Testis (tissue), 3 donors: ENCODE measurements around the gene IMMP2L. TPM values are rescaled to one million over a fixed set of nuclear protein-coding genes. Genes with fewer than 3 reads are reported as not detected.

Source experiments
- DNase-seq: peaks from one replicate; pipeline ENCODE4 v3.0.0-alpha.2; 2019
- H3K27ac ChIP-seq, 2 donors: fragments of 200-600 bp; sonication (generic); one replicate each; pipeline ENCODE4 v1.5.1; 2019
- H3K27me3 ChIP-seq: fragments of 200-600 bp; sonication (generic); one replicate; pipeline ENCODE4 v1.5.1; 2019
- H3K36me3 ChIP-seq: fragments of 200-600 bp; sonication (generic); one replicate; pipeline ENCODE4 v1.5.1; 2017; ENCODE audit warnings: low read depth; ENCODE audit errors: missing control alignments
- H3K4me1 ChIP-seq: fragments of 200-600 bp; sonication (generic); one replicate; pipeline ENCODE4 v1.5.1; 2019
- H3K4me3 ChIP-seq, 2 donors: fragments of 200-600 bp; sonication (generic); one replicate each; pipeline ENCODE4 v1.5.1; 2017 to 2019
- H3K9me3 ChIP-seq: fragments of 200-600 bp; sonication (generic); one replicate; pipeline ENCODE4 v1.5.1; 2017
- CTCF ChIP-seq, 3 experiments: fragments of 450-650 bp in 2 of 3; fragments of 200-600 bp in 1 of 3; sonication (generic) in 1 of 3; IDR thresholded peaks; one replicate each; pipeline ENCODE4 v1.5.1; 2016 to 2019; ENCODE audit warnings: antibody characterized with exemption in 3 of 3, mild to moderate bottlenecking in 2 of 3, moderate library complexity in 1 of 3
- POLR2A ChIP-seq: fragments of 450-650 bp; IDR thresholded peaks from one replicate; pipeline ENCODE4 v1.6.1; 2017; ENCODE audit warnings: antibody characterized with exemption, mild to moderate bottlenecking, moderate library complexity
- WGBS, 2 donors: methylation state at CpG; one replicate each; pipeline ENCODE4 v1.1.5; 2018; 5-methylcytosine and 5-hydroxymethylcytosine counted together
- intact Hi-C: fragments of 100-400 bp; cut with DNase I; formaldehyde crosslinking; loops from one replicate; pipeline ENCODE4 v1.15.1; 2023; ENCODE audit warnings: low total_unique reads
- polyA plus RNA-seq: library from polyadenylated mRNA; stranded (reverse); fragments of 350-450 nt; fragmentation: Illumina TruSeq; extraction: RNeasy Lipid Tissue Mini Kit (QIAGEN cat#74804); gene quantifications from one replicate; pipeline ENCODE4 v1.2.3, GENCODE V29; 2014; ENCODE audit warnings: low read depth, low replicate concordance; ENCODE audit not compliant: insufficient read depth
- total RNA-seq, 2 donors: library from RNA; depleted of rRNA; stranded (reverse); fragments of >200 nt; gene quantifications; one replicate each; pipeline ENCODE4 v1.2.3, GENCODE V29; 2016

IMMP2L gene
- total and polyA plus RNA-seq, 3 donors from 2014 or later: 10.7 to 12.4 (median 11.2) TPM

DNA sequence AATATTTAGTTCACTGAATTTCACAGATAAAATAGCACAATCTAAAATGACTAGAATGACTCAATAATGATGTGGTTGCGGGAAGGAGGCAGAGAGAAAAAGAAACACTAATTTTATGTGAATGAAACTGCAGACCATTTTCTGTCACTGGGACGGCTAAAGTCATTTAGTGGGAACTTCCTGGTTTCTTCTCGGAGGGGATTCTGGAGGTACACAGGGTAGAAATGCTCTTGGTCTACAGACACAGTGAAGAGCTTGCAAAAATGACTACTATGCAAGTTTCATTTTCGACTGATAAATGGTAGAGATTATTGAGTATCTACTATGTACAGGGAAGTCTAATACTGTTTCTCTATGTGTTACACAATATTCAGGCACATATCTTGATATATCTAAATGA is 534.9 kb downstream of the IMMP2L start:
- H3K27ac ChIP-seq: no peak overlapping the region
- no peaks in the 10 kb centered on the region for H3K27me3 ChIP-seq
- TF ChIP-seq CTCF (IDR thresholded peaks at IDR 0.05) (no peak), POLR2A (no peak)
- no peak overlapping the region for H3K4me3 ChIP-seq
- intact Hi-C loops: no loop called here
- no peaks in the 10 kb centered on the region for H3K9me3 ChIP-seq
- WGBS, 2 donors: 91 to 93% methylated on average over 4 of the region's 4 CpGs
- H3K4me1 ChIP-seq: no peaks in the 10 kb centered on the region
- no peak for DNase-seq
- no peaks in the 10 kb centered on the region for H3K36me3 ChIP-seq

DNA sequence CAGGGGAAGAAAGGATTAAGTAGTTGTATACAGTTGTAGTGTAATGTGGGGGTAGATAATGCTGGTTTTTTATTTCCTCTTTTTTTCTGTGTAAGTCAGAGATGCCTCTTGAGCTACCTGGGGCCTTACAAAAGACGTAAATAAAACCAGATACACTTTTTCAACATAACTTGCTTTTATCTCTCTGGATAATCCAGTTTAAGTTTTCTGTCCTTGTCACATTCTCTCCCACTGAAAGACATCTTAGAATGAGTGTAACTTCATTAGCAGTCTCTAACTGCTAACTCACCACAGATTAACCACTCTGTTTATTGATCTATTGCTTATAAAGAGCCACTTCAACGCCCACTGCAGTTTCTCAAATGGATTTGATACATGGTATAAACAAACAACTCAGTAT is 535.5 kb downstream of the IMMP2L start:
- Histone ChIP-seq H3K4me1 (no peaks in the 10 kb centered on the region), H3K36me3 (no peaks in the 10 kb centered on the region), H3K9me3 (no peaks in the 10 kb centered on the region), H3K27me3 (no peaks in the 10 kb centered on the region), H3K4me3 (no peak overlapping the region), H3K27ac (no peak overlapping the region)
- no peak for DNase-seq
- intact Hi-C loops: no loop called here
- TF ChIP-seq CTCF (IDR thresholded peaks at IDR 0.05) (no peak), POLR2A (no peak)
- 84 to 88% methylated on average over 2 of the region's 2 CpGs for WGBS, 2 donors

DNA sequence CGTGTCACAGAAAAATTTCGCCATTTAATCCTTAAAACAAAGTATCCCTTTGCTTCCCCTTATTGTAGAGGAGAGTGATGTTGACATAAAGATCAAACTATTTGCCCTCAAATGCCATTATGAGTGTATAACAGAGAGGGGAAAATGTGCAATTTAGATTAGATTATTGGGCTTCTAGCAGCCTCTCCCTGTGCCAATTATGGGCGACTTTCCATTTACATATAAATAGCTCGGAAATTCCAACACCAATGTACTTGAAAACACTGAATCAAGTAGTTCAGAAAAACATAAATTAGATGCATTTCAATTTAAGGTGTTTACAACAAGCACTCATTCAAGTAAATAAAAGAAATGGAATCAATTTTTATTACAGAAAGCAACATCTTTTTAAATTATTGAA is 535.9 kb downstream of the IMMP2L start:
- Histone ChIP-seq H3K4me1 (no peaks in the 10 kb centered on the region), H3K36me3 (no peaks in the 10 kb centered on the region), H3K27me3 (no peaks in the 10 kb centered on the region), H3K27ac (no peak overlapping the region), H3K9me3 (no peaks in the 10 kb centered on the region), H3K4me3 (no peak overlapping the region)
- intact Hi-C loops: no loop called here
- no peak for DNase-seq
- TF ChIP-seq CTCF (IDR thresholded peaks at IDR 0.05): no peak
- TF ChIP-seq POLR2A: no peak
- WGBS, 2 donors: 88 to 95% methylated on average over 4 of the region's 4 CpGs

- TF ChIP-seq POLR2A (no peak), CTCF (IDR thresholded peaks at IDR 0.05) (no peak)
- WGBS, 2 donors: 87 to 100% methylated on average over 1 of the region's 1 CpG
- no peak for DNase-seq
- Histone ChIP-seq H3K4me1 (no peaks in the 10 kb centered on the region), H3K27ac (no peak overlapping the region), H3K4me3 (no peak overlapping the region), H3K9me3 (no peaks in the 10 kb centered on the region), H3K36me3 (no peaks in the 10 kb centered on the region), H3K27me3 (no peaks in the 10 kb centered on the region)
- intact Hi-C loops: no loop called here
Measured at GRCh38 chr7:111025006-111025405, 537.3 kb downstream of the IMMP2L start.

DNA sequence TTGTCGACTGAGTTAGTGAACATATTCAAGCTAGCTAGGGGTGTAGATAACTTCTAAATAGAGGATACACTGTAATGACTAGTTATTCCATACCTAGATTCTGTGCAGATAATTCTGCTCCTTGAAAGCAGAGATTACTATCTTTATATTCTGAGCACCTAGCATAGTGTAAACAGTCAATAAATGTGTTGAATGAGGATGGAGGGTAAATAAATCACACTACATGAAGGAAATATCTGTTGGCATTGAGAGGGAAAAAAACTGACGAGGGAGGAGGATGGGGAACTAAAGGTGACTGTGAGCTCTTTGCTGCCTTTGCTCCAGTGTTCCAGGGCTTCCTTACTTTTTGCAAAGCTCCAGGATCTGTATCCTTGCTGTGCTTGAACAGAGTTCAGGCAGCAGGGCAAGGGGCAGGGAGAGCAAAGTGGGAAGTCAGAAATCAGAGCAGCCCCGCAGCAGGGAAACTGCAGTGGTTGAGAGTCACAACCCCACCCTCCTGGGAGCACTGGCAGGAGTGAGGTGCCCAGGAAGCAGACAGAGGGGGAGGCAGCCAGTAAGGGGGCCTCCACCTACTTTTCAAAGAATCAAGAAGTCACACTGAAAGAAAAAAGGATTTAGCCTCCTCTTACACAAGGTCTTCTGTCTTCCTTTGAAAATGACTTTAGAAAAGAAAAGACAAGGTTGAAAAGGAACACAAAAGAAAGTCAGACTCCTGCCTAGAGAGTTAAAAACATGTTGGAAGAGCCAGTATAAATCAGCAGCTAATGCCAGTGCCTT is 543.1 kb downstream of the IMMP2L start:
- 42 to 45% methylated on average over 3 of the region's 3 CpGs for WGBS, 2 donors
- Histone ChIP-seq H3K27ac (no peak overlapping the region), H3K9me3 (no peaks in the 10 kb centered on the region), H3K27me3 (no peaks in the 10 kb centered on the region), H3K36me3 (no peaks in the 10 kb centered on the region), H3K4me1 (no peaks in the 10 kb centered on the region), H3K4me3 (no peak overlapping the region)
- TF ChIP-seq CTCF (IDR thresholded peaks at IDR 0.05) (no peak), POLR2A (no peak)
- intact Hi-C loops: no loop called here
- no peak for DNase-seq
